ENCODE measurements around the gene MMP24. TPM values are rescaled to one million over a fixed set of nuclear protein-coding genes. Genes with fewer than 3 reads are reported as not detected.

Gene MMP24
- total and polyA plus RNA-seq, 4 donors, result 0.09 to 0.75 (median 0.42) TPM

DNA sequence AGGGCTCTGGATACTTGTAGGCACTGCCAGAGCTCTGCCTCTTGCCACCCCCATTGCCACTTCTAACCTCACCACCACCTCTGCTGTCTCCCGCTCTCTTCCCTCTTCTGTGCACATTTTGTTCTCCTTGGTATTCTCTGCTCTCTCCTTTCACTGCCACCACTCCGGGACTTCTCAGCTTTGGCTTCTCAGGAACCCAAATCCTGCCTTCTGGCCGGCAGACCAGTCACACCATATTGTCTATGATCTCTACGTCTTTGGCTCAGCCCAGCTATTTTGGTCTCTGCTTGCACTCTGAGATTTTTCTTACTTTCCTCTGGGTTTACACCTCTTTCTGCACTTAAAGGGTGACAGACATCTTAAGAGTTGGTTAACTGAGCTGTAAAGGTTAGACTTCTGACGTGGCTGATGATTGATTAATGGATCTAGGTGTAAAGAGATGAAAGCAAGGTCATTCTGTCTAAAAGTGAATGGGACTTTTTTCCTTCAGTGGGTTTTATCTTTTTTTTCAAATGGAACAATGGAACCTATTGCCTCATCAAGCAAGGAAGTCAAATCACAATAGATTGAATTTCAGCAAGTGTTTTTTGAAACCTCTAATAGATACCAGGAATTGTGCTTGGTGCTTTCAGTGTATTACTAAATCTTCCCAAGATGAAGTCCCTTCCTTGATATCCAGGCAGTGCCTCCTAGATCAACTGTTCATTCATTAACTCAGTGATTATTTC is 13.8 kb downstream of the MMP24 start (continued):
- no peak for TF ChIP-seq REST (IDR thresholded peaks at IDR 0.05)
- TF ChIP-seq SP1 (IDR thresholded peaks at IDR 0.05), result no peak
- no peak for TF ChIP-seq GABPA (IDR thresholded peaks at IDR 0.05 in 1 of 2, conservative IDR thresholded peaks at IDR 0.05 in 1 of 2)
- no peak for TF ChIP-seq HNF4A (conservative IDR thresholded peaks at IDR 0.05)
- no peak for TF ChIP-seq FOXA1 (IDR thresholded peaks at IDR 0.05)

DNA sequence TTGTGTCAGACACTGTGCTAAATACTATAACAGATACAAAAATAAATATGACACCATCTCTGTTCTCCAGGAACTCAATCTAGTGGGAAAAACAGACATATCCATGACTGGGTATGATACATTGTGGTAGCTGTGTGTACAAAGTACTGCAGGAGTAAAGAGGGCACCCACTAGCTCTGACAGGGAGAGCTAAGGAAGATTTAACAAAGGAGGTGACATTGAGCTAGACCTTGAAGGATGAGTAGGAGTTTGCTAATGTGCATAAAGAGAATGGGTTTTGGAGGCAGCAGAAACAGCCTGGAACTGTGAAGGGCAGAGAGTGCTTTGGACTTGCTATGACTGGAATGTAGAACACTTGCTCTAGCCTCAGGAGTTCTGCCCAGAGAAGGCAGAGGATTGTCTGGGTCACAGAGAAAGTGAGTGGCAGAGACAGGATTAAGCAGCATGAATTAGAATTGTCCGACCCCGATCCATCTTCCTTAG is 14.4 kb downstream of the MMP24 start:
- no peaks in the 10 kb centered on the region for H3K27me3 ChIP-seq (ENCODE audit: control insufficient read depth in 4 of 4, insufficient read depth in 4 of 4, low read length in 3 of 4)
- TF ChIP-seq, protein P1, sequence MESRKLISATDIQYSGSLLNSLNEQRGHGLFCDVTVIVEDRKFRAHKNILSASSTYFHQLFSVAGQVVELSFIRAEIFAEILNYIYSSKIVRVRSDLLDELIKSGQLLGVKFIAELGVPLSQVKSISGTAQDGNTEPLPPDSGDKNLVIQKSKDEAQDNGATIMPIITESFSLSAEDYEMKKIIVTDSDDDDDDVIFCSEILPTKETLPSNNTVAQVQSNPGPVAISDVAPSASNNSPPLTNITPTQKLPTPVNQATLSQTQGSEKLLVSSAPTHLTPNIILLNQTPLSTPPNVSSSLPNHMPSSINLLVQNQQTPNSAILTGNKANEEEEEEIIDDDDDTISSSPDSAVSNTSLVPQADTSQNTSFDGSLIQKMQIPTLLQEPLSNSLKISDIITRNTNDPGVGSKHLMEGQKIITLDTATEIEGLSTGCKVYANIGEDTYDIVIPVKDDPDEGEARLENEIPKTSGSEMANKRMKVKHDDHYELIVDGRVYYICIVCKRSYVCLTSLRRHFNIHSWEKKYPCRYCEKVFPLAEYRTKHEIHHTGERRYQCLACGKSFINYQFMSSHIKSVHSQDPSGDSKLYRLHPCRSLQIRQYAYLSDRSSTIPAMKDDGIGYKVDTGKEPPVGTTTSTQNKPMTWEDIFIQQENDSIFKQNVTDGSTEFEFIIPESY (IDR thresholded peaks at IDR 0.05), result no peak
- TF ChIP-seq RAD21 (IDR thresholded peaks at IDR 0.05) (no peak), SP1 (IDR thresholded peaks at IDR 0.05) (no peak), FOXA2 (IDR thresholded peaks at IDR 0.05) (no peak), JUND (IDR thresholded peaks at IDR 0.05) (no peak), MAX (IDR thresholded peaks at IDR 0.05) (no peak), REST (IDR thresholded peaks at IDR 0.05) (no peak), RXRA (IDR thresholded peaks at IDR 0.05) (no peak), HNF4A (conservative IDR thresholded peaks at IDR 0.05) (no peak), EGR1 (IDR thresholded peaks at IDR 0.05; ENCODE audit: low read depth in 2 of 2) (no peak), NR2F2 (IDR thresholded peaks at IDR 0.05) (no peak), YY1 (IDR thresholded peaks at IDR 0.05) (no peak), CTCF (IDR thresholded peaks at IDR 0.05; ENCODE audit: low read depth, low read length, missing input control) (no peak), TAF1 (conservative IDR thresholded peaks at IDR 0.05) (no peak), GABPA (IDR thresholded peaks at IDR 0.05 in 1 of 2, conservative IDR thresholded peaks at IDR 0.05 in 1 of 2) (no peak), FOXA1 (IDR thresholded peaks at IDR 0.05) (no peak)
- TF ChIP-seq, protein P2, sequence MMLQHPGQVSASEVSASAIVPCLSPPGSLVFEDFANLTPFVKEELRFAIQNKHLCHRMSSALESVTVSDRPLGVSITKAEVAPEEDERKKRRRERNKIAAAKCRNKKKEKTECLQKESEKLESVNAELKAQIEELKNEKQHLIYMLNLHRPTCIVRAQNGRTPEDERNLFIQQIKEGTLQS (IDR thresholded peaks at IDR 0.05), result no peak
- no peak overlapping the region for H3K27ac ChIP-seq (ENCODE audit: low read depth in 1 of 2, low read length in 2 of 2)
- H3K9me3 ChIP-seq (ENCODE audit: control insufficient read depth in 4 of 4, low read length in 3 of 4), result no peaks in the 10 kb centered on the region
- 91% methylated on average over 2 of the region's 2 CpGs for WGBS
- DNase-seq (ENCODE audit: low spot score), result no peak
- no peak overlapping the region for H3K9ac ChIP-seq (ENCODE audit: low read depth in 1 of 2, low read length in 2 of 2)
- no peaks in the 10 kb centered on the region for H3K4me1 ChIP-seq (ENCODE audit: control insufficient read depth in 4 of 4, insufficient read depth in 4 of 4, low read length in 3 of 4)
- peaks cover 0 to 2% (median 0%) of the 10 kb centered on the region in 4 donors for H3K36me3 ChIP-seq (ENCODE audit: control insufficient read depth in 4 of 4, insufficient read depth in 3 of 4, low read depth in 1 of 4, low read length in 3 of 4)
- no peak overlapping the region for H3K4me3 ChIP-seq (ENCODE audit: low read depth in 1 of 3, low read length in 3 of 3)

All from liver (tissue), 9 donors.